Left hindlimb (tissue), 1 donor: ENCODE measurements around the gene ADIPOR2.

Source experiments
- DNase-seq: peaks from one replicate; pipeline ENCODE4 v3.0.0-alpha.2; 2018

ADIPOR2 gene, protein sequence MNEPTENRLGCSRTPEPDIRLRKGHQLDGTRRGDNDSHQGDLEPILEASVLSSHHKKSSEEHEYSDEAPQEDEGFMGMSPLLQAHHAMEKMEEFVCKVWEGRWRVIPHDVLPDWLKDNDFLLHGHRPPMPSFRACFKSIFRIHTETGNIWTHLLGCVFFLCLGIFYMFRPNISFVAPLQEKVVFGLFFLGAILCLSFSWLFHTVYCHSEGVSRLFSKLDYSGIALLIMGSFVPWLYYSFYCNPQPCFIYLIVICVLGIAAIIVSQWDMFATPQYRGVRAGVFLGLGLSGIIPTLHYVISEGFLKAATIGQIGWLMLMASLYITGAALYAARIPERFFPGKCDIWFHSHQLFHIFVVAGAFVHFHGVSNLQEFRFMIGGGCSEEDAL

DNA sequence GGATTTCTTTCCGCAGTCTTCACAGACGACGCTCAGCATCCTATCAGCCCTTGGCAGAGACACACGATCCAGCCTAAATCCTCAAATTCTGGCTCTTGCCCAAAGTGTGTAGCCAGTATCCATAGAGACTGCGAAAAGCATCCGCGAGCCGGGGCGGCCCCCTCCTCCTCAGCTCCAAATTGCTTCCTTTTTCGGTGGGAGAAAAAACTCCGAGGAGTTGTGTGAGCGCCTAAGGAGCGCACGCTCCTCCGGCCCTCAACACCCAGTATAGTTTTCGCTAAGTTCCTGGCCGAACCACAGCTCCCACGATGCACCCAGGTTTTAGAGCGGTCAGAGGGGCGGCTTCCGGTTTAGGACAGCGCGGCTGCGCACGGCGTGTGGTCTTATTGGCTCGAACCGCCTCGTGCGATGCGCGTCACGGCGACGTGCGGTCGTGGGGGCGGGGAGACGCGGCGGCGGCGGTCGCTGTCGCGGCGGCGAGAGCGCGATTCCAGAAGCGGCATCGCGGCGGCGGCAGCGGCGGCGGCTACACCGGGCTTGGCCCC is at the start of gene ADIPOR2:
ADIPOR2 (plus strand) TSS at position 493 of the 545 bp plus-strand sequence. CDS start 63,274 bp downstream, outside the sequence.
- DNase-seq = peak; percentile 96

DNA sequence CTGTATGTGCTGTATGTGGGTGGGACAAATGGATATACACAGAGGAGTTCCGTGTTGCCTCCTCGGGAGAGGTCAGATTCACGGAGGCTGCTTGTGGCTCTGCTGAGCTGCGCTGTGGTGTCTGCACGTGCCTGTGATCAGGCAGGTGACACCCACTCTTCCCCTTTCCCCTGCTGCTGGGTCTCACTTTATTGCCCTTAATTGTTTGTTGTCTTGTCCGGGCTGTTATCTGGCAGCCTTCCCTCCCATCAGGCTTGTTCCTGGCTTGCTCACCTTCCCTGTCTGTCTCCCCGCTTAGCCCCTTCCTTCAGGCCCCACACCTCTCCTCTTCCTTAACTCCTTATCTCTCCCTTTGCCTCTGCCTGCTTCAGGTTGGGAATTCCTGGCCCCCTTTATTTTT is 48.4 kb upstream of the ADIPOR2 start:
- no peak for DNase-seq

DNA sequence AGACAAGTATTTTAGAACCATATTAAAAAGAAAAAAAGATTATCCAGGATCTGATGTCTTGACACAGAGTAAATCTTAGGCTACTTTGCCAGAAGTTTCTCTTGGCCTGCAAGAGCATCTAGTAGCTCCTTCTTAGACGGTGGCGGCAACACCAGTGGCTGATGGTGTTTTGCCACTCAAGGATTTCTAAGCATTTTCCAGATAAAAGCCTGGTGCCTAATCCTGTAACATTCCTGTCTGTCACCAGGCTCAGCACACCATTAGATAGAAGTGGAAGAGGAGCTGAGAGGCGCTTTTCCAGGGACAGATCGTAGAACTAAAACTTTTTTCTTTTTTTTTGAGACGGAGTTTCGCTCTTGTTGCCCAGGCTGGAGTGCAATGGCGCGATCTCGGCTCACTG is 47.8 kb upstream of the ADIPOR2 start:
- DNase-seq = no peak

DNA sequence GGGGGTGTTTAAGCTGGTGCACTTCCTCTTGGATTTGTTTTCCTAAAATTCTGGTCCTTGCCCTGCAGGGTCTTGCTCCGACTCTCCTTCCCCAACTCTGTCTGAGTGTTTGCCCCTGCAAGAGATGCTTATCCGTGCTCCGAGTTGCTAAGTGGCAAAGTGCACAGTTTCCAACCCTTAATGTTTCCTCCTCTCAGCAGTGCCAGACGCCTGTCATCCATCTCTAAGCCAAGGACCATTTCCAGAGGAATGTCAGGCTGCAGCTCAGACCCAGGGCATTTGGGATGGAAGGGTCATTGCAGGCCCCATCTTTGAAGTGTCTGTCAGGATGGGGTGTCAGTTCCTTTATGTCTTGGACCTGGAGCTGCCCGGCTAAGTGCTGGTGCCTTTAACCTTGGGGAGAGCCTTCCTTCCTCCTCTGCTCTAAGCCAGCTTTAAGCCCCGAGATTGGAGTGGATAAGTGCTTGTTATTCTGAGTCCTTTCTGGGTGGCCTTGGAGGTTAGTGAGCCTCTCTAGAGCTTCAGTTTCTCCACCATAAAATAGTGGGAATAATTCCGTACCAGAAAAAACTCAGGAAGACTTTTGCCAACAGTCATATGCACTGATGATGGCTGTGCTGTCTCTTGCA is 46.9 kb upstream of the ADIPOR2 start:
- DNase-seq = no peak

DNA sequence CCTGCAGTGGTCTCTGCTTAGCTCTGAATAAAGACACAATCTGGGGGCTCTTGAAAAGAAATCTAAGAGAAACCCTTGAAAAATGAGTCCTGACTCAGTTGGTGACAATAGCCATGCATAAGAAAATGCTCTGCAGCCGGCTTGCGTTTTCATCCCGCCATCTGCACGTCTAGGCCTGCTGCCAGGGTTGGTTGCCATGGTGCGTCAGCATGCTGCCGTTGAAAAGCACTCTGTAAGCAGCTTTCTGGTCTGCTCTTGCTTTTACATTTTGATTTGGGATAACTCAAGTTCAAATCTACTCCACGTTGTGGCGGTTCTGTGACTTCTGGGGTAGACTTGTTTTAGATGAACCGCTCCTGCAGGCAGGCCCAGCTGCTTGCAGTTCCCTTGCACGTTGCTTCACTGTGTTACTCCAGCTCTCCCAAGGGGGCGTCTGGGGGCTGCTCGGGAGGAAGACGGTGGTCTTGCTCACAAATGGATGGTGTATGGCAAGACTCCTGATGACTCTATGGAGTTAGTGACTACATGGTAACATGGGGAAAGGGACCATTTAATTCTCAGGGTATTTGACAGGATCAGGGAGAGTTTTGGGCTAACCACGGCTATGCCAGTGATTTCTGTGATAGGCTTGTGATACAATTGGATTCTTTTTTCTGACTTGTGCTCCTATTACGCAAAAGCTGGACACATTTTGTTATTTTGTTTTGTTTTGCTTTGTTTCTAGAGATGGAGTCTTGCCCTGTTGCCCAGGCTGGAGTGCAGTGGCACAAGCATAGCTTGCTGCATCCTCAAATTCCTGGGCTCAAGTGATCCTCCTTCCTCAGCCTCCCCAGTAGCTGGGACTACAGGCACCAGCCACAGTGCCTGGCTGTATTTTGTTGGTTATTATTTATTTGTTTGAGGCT is 46.1 kb upstream of the ADIPOR2 start:
- DNase-seq = peak; percentile 88

DNA sequence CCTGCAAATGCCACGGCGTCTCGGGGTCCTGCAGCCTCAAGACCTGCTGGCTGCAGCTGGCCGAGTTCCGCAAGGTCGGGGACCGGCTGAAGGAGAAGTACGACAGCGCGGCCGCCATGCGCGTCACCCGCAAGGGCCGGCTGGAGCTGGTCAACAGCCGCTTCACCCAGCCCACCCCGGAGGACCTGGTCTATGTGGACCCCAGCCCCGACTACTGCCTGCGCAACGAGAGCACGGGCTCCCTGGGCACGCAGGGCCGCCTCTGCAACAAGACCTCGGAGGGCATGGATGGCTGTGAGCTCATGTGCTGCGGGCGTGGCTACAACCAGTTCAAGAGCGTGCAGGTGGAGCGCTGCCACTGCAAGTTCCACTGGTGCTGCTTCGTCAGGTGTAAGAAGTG is 45.1 kb upstream of the ADIPOR2 start:
- no peak for DNase-seq

DNA sequence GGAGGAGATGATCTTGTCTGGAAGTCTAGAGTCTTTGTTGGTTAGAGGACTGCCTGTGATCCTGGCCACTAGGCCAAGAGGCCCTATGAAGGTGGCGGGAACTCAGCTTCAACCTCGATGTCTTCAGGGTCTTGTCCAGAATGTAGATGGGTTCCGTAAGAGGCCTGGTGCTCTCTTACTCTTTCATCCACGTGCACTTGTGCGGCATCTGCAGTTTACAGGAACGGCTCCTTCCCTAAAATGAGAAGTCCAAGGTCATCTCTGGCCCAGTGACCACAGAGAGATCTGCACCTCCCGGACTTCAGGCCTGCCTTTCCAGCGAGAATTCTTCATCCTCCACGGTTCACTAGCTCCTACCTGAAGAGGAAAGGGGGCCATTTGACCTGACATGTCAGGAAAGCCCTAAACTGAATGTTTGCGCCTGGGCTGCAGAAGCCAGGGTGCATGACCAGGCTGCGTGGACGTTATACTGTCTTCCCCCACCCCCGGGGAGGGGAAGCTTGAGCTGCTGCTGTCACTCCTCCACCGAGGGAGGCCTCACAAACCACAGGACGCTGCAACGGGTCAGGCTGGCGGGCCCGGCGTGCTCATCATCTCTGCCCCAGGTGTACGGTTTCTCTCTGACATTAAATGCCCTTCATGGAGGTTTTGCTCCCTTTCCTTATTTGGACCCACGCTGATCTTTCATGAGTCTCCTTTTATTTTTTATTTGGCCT is 44.1 kb upstream of the ADIPOR2 start:
- DNase-seq = no peak

DNA sequence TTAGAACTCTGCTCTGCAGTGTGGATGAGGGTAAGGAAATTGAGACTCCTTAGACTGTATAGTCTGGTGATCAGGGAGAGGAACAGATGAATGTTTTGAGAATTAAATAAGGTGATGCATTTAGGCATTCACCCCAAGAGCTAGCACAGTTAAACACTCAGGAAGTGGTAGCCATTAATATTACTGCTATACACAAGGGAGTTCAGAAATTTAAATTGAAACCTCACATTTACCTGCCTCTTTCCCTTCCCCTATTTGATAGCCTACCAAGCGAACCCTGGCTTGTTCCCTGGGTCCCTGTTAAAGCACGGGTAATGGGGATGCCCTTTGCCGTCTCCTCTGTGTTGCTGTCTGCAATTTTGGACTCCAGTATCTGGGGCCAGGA is 43.6 kb upstream of the ADIPOR2 start:
- no peak for DNase-seq

DNA sequence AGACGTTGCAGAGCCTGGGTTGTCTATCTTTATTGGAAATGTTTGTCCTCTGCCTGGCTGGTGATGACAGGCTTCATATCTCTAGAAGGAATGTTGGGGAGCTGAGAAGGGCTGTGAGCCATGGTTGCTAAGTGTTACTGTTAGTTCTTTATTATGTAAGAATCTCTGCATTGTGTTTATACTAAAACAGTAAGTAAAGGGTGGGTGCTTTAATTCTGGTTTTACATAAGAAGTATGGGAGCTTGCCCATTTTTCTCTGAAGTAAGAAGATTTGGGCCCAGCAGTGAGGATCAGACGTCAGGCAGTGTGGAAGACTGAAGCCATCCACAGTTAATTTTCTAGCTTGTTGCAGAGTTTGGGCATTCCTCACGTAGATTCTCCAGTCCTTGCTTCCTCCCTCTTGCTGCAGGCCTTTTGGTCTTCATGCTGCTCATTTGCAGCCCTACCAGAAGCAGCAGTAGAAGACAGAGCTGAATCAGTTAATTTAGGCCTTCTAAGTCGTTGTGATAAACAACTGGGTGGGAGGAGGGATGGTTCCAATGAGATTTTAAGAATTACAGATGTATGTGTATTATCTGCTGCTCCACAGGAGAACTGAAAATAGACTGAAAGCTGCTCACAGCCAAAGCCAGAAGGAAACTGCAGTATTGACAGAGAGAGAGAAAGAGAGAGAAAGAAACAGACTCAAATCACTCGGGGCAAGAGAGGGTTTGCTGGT is 40.5 kb upstream of the ADIPOR2 start:
- DNase-seq = no peak

DNA sequence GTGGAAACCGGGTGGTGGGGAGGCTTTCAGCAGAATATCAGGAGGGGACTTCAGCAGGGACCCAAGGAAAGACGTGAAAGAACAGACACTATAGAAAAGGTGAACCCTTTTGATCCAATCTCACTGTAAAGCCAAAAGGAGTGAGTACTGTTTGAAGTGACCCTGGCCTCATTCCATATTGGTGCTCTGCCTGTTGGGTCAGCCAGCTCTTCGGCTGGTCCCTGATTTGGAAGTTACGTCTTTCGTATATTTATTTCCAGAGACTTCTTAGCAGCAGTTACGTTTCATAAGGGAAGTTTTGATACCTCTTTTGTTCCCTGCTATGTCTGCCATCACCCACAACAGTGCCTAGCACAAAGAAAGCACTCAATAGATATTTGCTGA is 39.9 kb upstream of the ADIPOR2 start:
- DNase-seq = no peak

DNA sequence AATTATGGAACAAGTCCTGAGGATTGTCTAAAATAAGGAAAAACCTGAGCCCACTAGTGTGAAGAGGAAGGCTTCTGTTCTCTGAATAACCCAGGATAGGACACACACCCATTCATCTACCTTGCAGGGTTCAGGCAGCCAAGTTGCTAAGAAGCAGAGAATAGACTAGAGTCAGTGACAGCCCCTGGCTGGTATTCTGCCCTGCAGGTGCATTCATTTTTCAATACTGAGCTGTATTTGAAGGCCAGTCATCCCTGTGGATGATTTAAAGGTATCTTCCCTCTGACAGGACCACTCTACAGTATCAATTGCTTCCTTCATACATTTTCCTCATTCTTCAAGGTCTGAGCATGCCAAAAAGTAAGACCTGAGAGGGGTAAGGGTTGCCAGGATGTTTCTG is 38.9 kb upstream of the ADIPOR2 start:
- DNase-seq = no peak

DNA sequence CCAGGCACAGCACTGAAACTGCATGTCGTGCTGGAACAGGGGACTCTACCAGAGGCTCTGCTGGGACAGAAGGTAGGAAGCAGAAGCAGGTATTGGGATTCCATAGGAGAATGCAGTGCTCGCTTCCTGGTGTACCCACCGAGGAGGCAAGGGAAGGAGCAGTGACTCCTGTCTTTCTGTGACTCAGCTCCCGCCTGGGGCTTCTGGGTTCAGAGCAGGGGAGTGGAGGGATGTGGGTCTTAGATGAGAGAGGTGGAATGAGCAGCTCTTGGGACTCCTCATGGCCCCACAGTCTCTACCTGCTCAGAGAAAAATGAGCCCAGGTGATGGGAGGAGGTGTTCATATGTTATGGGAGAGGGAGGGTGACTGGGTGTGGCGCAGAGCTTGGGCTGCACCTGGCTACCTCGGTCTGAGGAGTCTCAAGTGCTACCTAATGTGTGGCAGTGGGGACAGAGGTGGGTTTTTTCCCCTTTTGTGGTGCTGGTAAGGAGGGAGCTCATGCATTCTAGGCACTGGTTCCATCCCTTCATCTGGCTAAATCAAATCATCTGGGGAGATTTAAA is 35.6 kb upstream of the ADIPOR2 start:
- DNase-seq = no peak

DNA sequence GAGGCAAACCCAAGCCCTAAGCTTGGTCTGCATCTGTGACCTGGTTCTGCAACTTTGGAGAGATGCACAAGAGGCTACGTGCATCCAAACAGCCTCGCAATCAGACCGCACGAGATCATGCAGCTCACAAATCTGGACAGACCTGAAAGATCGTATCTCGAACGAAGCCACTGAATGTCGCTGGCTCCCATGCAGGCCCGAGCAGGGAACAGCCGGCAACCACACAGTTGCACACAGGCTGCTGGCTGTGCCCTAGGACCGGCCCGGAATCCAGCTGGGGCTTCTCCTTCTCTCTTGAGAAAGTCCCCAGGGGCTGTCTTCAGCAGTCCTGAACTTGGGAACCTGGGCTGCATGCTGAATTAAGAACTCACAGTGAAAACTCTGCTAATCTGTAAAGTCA is 34.0 kb upstream of the ADIPOR2 start:
- DNase-seq = no peak

DNA sequence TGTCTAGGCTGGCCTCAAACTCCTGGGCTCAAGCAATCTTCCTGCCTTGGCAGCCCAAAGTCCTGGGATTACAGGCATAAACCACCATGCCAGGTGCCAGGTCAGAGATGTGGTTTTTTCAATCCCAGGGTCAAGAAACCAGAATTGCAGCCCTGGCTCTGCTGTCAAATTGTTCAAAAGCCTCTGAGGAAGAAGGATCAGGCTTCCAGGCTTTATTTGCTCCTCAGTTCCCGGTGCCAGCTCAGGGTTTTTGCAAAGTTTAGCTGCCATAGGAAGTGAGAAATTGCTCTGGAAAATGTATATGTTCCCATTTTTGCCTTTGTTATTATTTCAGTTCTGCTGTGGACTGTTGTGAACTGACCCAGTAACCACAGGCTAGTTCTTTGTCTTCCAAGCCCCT is 33.2 kb upstream of the ADIPOR2 start:
- no peak for DNase-seq

DNA sequence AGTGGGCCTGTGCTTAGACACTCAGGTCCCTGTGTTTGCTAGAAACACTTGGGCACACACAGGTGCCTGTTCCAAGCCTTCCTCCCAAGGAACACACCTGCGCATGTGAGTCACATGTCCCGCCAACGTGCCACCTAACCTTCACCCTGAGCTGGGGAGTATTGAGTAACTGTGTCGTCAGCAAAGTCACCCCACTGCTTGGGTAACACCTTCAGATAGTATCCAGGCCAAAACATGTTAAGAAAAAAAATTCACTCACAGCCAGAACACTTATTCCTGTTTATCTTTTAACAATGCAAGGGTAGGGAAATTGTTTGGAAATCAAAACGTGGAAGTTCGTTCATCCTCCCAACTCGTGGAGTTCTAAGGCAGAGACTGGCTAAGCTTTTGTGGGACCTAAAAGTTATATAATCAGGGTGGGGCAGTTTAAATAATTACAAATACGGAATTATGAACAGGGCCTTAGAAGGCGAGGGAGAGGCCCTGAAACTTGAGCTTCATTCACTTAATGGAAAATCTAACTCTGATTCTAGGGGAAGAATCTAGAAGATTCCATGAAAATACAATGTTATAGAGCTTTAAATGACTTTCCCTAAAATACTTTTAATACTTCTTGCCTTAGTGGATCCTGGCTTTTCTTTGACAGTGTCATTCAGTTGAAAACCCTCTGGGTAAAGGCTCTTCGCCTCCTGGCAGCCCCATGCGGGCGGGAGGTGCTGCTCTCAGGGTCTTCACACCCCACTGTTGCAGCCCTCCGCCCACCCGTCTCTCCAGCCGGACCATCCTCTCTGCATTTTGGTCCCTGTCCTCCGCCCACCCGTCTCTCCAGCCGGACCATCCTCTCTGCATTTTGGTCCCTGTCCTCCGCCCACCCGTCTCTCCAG is 30.3 kb upstream of the ADIPOR2 start:
- no peak for DNase-seq

DNA sequence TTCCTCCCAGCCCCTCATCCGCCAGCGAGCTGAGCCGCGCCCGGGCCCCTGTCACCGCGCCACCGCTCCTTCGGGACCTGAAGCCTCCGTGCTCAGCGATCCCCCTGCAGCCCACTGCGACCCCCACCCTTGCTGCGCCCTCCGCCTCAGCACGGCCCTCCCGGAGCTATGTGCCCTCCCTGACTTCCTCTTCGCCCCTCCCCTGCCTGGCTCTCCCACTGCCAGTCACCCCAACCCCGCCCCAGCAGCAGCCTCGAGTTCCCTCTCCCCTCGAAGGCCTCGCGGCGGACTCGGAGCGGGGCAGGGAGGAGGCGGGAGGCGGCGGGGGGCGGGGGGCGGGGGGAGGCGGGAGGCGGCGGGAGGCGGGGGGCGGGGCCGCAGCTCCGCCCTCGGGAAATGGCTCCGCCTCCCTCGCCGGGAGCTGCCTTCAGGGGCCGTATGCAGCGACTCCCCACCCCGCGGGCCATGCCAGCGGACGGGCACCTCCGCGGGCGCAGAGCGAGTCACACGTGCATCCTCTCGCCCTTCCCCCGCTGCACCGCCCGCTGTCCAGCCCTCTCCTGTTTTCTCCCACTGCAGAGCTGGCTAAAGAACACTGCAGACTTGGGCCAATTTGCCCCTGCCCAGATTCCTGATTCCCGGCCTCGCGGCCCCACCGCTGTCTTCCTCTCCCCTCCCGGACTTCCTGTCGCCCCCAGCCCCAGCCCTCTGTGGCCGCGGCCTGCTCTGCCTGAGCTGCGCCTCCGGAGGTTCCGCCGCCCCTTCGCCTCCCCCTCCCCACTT is 29.1 kb upstream of the ADIPOR2 start:
- DNase-seq = peak; percentile 93

DNA sequence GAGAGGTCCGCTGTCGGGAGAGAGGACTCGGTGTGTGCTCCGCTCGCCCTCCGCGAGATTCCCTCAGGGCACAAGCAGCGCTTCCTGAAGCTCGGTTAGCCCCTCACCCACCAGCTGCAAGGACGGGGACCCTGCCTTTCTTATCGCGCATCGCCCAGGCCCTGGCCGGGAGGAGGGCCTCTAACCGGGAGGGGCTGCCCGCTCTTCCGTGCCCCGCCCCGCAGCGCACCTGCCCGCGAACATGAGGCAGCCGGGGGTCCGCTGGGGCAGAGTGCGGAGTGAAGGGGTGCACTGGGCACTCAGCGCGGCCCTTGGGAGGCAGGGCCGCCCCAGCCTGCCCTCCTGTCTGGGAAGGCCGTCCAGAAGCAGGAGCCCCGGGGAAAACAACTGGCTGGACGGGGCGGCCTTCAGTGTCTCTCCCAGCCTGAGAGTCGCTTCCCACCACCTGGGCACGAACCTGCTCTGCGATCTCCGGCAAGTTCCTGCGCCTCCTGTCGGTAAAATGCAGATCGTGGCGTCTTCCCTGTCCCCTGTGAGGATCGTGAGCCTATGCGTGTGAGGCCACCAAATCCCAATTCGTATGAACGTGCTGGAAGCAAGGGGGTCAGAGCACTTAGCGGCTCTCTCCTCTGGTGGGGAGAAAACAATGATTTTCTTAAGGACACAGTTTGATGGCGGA is 28.0 kb upstream of the ADIPOR2 start:
- peak; percentile 55 for DNase-seq

DNA sequence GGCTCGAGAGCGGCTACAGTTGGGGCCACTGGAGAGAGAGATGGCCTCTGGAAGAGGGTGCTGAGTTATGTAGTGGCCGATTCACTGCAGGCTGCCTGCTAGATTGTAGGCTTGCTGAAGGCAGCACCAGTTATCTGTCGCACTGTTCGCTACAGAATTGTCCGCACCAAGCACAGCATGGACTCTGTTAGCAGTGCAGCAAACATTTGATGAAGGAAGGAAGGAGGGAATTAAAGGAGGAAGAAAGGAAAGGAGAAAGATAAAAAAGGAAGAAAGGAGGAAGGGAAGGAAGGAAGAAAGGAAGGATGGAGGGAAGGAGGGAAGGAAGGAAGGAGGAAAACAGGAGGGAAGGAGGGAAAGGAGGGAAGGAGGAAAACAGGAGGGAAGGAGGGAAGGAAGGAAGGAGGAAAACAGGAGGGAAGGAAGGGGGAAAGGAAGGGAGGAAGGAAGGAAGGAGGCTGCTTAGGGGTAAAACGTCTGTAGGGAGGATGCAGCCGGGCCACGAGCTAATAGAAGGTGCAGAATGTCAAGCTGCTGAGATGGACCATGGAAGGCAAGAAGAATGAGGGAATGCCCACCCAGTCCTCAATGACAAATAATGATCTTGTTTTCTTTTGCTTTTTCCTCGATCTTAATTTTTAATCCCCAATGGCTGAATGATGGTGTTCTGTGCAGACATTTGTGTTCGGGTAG is 27.3 kb upstream of the ADIPOR2 start:
- no peak for DNase-seq
